Activated naive CD4-positive, alpha-beta T cell treated with anti-CD3 and anti-CD28 coated beads for 36 hours (primary cell): ENCODE measurements around the gene MPC1. TPM values are rescaled to one million over a fixed set of nuclear protein-coding genes. Genes with fewer than 3 reads are reported as not detected.
"Not testable (repeated sequence)": the region's sequence is repeated elsewhere in the genome, so short reads cannot be mapped to it uniquely, and the experiment has no call there.

Experiments
- CTCF ChIA-PET: fragments of 350-600 bp; sonication (Branson Sonifier 250); formaldehyde crosslinking; loops from one replicate; lab custom pipeline; 2021; ENCODE audit warnings: antibody characterized with exemption; lab: Charles Lee
- DNase-seq: peaks from one replicate; pipeline ENCODE4 v3.0.0-alpha.2; 2020
- H3K27ac Mint-ChIP-seq: one replicate; pipeline ENCODE4 v1.8.0; 2021; ENCODE audit warnings: mild to moderate bottlenecking, mixed read lengths
- H3K27me3 Mint-ChIP-seq: one replicate; pipeline ENCODE4 v1.8.0; 2021; ENCODE audit warnings: low read depth, mixed read lengths
- H3K36me3 Mint-ChIP-seq: one replicate; pipeline ENCODE4 v1.8.0; 2021; ENCODE audit warnings: low read depth, mixed read lengths
- H3K4me1 Mint-ChIP-seq: one replicate; pipeline ENCODE4 v1.8.0; 2021; ENCODE audit warnings: low read depth, mixed read lengths
- H3K4me3 Mint-ChIP-seq: one replicate; pipeline ENCODE4 v1.8.0; 2021; ENCODE audit warnings: mild to moderate bottlenecking, moderate library complexity, mixed read lengths
- H3K9me3 Mint-ChIP-seq: one replicate; pipeline ENCODE4 v1.8.0; 2021; ENCODE audit warnings: mixed read lengths
- intact Hi-C: fragments of 100-400 bp; cut with micrococcal nuclease; formaldehyde crosslinking; loops from one replicate; pipeline ENCODE4 v1.15.1; 2023
- total RNA-seq, 2 experiments: library from RNA; stranded (reverse); gene quantifications; one replicate each; pipeline ENCODE4 v1.2.3, GENCODE V29; 2021

The MPC1 gene
- total RNA-seq, 2 experiments from 2014 or later = 16.6 to 18.7 TPM

DNA sequence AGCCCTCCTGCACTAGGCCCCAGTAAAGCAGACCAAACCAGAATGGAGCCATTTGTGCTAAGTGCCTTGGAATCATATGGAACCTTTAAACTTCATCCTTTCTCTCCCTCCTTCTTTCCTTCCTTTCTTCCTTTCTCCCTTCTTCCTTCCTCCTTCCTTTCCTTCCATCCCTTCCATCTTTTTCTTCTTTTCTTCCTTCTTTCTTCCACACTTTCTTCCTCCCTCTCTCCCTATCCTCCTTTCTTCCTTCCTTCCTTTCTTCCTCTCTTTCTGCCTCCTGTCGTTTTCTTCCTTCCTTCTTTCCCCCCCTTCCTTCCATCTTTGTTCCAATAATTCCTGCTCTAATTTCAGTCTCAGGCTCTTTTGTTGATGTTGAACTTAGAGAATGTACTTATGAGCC is 29.2 kb downstream of the MPC1 start:
- Mint-ChIP-seq H3K27ac (no peak overlapping the region), H3K4me3 (no peak overlapping the region), H3K27me3 (peaks cover 12% of the 10 kb centered on the region), H3K9me3 (peaks cover 24% of the 10 kb centered on the region), H3K36me3 (peaks cover 1% of the 10 kb centered on the region), H3K4me1 (peaks cover 2% of the 10 kb centered on the region)
- no peak for DNase-seq
- intact Hi-C loops = no loop called here
- CTCF ChIA-PET = interaction anchor here (0.7 kb wide), 1 partner anchor 472 kb away, joined by 3 read pairs; no protein-coding TSS in a partner anchor

DNA sequence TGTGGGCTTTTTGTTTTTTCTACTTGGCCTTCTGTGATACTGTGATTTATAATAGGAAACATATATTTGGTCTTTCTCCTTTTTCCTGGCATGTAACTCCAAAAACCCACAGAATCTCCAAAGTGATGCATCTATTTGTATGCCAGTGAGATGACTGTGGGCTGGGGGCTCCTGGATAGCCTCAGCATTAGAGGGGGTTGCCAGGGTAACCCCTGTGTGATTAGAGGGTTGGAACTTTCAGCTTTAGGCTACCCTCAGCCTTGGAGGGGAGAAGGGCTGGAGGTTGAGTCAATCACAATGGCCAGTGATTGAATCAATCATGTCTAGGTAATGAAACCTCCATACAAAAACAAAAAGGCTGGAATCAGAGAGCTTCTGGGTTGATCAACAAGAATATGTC is 29.8 kb downstream of the MPC1 start:
- DNase-seq = no peak
- Mint-ChIP-seq H3K9me3 (peaks cover 22% of the 10 kb centered on the region), H3K4me1 (peaks cover 7% of the 10 kb centered on the region), H3K4me3 (no peak overlapping the region), H3K36me3 (peaks cover 1% of the 10 kb centered on the region), H3K27ac (no peak overlapping the region), H3K27me3 (peaks cover 6% of the 10 kb centered on the region)
- CTCF ChIA-PET = no interaction called here
- intact Hi-C loops = no loop called here

DNA sequence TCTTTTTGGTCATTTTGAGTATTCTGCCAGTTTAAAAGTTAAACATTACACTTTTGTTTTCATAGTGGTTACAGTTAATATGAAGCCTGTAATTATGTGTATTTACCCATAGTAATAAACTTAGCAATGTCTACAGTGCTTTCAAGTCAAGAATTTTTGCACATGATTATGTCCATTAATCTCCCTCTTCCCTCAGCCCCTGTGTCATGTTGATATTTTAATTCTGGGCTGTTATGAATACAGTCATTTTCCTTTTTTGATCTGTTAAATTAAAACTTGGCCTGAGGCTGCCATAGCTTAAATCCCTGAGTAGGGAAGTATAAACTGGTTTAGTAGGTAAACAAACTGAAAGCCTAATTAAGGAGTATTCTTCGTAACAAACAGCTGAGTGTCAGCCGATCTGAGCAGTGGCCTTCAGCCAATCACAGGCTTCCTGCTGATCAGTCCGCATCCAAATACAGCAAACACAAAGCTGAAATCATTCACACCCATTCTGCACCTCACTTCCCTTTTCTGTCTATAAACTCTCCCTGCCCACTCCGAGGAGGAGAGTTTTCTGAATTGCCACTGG is 30.9 kb downstream of the MPC1 start:
- Mint-ChIP-seq H3K4me1 (peaks cover 18% of the 10 kb centered on the region), H3K4me3 (no peak overlapping the region), H3K9me3 (peaks cover 22% of the 10 kb centered on the region), H3K27me3 (peaks cover 6% of the 10 kb centered on the region), H3K36me3 (peaks cover 1% of the 10 kb centered on the region), H3K27ac (no peak overlapping the region)
- intact Hi-C loops = no loop called here
- no peak for DNase-seq
- CTCF ChIA-PET = no interaction called here

- intact Hi-C loops = no loop called here
- Mint-ChIP-seq H3K27me3 (peaks cover under 1% of the 10 kb centered on the region), H3K4me3 (no peak overlapping the region), H3K27ac (no peak overlapping the region), H3K36me3 (peaks cover 1% of the 10 kb centered on the region), H3K4me1 (peaks cover 18% of the 10 kb centered on the region), H3K9me3 (peaks cover 22% of the 10 kb centered on the region)
- CTCF ChIA-PET = interaction anchor here (2.7 kb wide), 1 partner anchor 33 kb away, joined by 10 read pairs; no protein-coding TSS in a partner anchor
- DNase-seq = no peak
These were observed 34.3 kb downstream of the MPC1 start for GRCh38 chr6:166348305-166348949.

DNA sequence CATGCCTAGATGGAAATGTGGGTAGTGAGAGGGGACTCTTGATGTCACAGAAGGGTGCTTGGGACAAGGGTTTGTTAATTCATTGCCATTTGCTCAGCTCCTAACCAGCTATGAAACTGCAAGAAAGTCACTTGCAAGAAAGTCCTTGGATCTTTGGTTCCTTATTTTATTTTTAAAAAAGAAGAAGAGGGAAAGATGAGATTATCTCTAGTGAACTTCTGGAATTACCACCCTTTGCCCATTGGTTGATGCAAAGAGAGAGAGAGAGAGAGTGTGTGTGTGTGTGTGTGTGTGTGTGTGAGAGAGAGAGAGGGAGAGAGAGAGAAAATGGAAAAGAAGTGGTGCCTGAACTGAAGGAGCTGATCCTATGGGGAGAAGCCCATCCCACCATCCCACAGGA is 35.8 kb downstream of the MPC1 start:
- H3K27ac Mint-ChIP-seq = no peak overlapping the region
- H3K4me1 Mint-ChIP-seq = peaks cover 18% of the 10 kb centered on the region
- H3K9me3 Mint-ChIP-seq = peaks cover 21% of the 10 kb centered on the region
- H3K27me3 Mint-ChIP-seq = no peaks in the 10 kb centered on the region
- no peak overlapping the region for H3K4me3 Mint-ChIP-seq
- intact Hi-C loops = no loop called here
- no peak for DNase-seq
- CTCF ChIA-PET = interaction anchor here (0.6 to 2.7 kb wide), 2 partner anchors 34 to 38 kb away, joined by 3 to 10 read pairs; partner anchors contain the start of gene PRR18
- peaks cover 1% of the 10 kb centered on the region for H3K36me3 Mint-ChIP-seq

DNA sequence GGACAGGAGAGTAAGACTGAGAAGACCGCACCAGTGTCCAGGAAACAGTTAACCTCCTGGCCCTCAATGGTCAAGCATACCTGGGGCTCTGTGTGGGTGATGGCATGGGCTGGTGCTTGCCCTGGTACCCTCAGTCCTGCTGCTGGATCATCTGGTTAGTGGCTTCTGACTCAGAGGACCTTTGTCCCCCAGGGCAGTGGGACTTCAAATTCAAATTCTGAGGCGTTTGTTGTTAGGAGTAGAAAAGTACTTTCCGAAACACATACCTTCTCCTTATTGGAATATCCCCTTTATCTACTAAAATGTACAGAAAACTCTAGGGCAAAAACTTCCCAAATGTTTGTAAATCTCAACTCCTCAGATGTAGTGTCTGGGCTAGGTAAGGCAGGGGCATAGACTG is 36.3 kb downstream of the MPC1 start:
- H3K27me3 Mint-ChIP-seq = no peaks in the 10 kb centered on the region
- no peaks in the 10 kb centered on the region for H3K36me3 Mint-ChIP-seq
- H3K4me3 Mint-ChIP-seq = no peak overlapping the region
- DNase-seq = no peak
- CTCF ChIA-PET = interaction anchor here (2.7 kb wide), 1 partner anchor 35 kb away, joined by 10 read pairs; no protein-coding TSS in a partner anchor
- intact Hi-C loops = no loop called here
- peaks cover 18% of the 10 kb centered on the region for H3K4me1 Mint-ChIP-seq
- peaks cover 17% of the 10 kb centered on the region for H3K9me3 Mint-ChIP-seq
- H3K27ac Mint-ChIP-seq = no peak overlapping the region

- H3K27ac Mint-ChIP-seq, H3K36me3 Mint-ChIP-seq, intact Hi-C loops, H3K4me3 Mint-ChIP-seq, DNase-seq, CTCF ChIA-PET, H3K27me3 Mint-ChIP-seq: not testable (repeated sequence)
- Mint-ChIP-seq H3K9me3 (peaks cover 12% of the 10 kb centered on the region), H3K4me1 (peaks cover 18% of the 10 kb centered on the region)
These were observed 37.1 kb downstream of the MPC1 start for GRCh38 chr6:166345672-166346071.

GRCh38 chr6:166344921-166345320 is 37.8 kb downstream of the MPC1 start:
- H3K27ac Mint-ChIP-seq, H3K27me3 Mint-ChIP-seq, H3K4me3 Mint-ChIP-seq, CTCF ChIA-PET, DNase-seq, H3K9me3 Mint-ChIP-seq, H3K36me3 Mint-ChIP-seq: not testable (repeated sequence)
- intact Hi-C loops = loop anchor here (5.0 kb wide), 1 partner anchor 607 kb away; no protein-coding TSS in a partner anchor
- peaks cover 18% of the 10 kb centered on the region for H3K4me1 Mint-ChIP-seq

GRCh38 chr6:166344240-166344639 is 38.5 kb downstream of the MPC1 start:
- intact Hi-C loops = loop anchor here (5.0 kb wide), 1 partner anchor 608 kb away; no protein-coding TSS in a partner anchor
- no peak overlapping the region for H3K4me3 Mint-ChIP-seq
- CTCF ChIA-PET = no interaction called here
- DNase-seq = no peak
- no peaks in the 10 kb centered on the region for H3K36me3 Mint-ChIP-seq
- H3K9me3 Mint-ChIP-seq = peaks cover 3% of the 10 kb centered on the region
- H3K27ac Mint-ChIP-seq = no peak overlapping the region
- no peaks in the 10 kb centered on the region for H3K27me3 Mint-ChIP-seq
- peaks cover 18% of the 10 kb centered on the region for H3K4me1 Mint-ChIP-seq

DNA sequence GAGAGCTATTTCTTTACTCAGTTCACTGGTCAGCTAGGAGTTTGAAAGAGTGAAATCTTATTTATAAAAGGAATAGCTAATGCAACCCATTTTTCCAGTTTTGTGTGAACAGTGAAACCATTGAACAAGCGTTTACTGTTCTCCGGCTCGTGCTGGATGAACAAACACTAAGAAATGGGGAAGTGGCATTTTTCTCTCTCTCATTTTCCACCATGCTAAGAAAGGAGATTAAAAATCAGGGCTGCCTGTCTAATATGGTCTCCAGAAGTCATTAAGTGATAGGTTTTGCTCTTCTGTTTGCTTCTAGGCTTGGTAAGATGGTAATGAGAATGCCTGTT is 39.6 kb downstream of the MPC1 start:
- Mint-ChIP-seq H3K9me3 (no peaks in the 10 kb centered on the region), H3K4me3 (peak overlapping the region; percentile 83), H3K27ac (no peak overlapping the region), H3K4me1 (peaks cover 12% of the 10 kb centered on the region), H3K36me3 (peaks cover 3% of the 10 kb centered on the region), H3K27me3 (no peaks in the 10 kb centered on the region)
- CTCF ChIA-PET = interaction anchor here (0.9 to 1.5 kb wide), 2 partner anchors 30 to 38 kb away, joined by 3 to 12 read pairs; no protein-coding TSS in a partner anchor
- no peak for DNase-seq
- intact Hi-C loops = loop anchor here (1.0 to 5.0 kb wide), 3 partner anchors 40 to 609 kb away; partner anchors contain the start of gene RPS6KA2

GRCh38 chr6:166342349-166343149 is 40.2 kb downstream of the MPC1 start, which contains the start of gene SFT2D1:
SFT2D1 (minus strand) TSS chr6:166342545; CDS start chr6:166342481, 64 bp downstream.
- peak within 1 kb of the TSS; percentile 83 for H3K4me3 Mint-ChIP-seq
- peaks cover 8% of the 10 kb centered on the region for H3K4me1 Mint-ChIP-seq
- H3K36me3 Mint-ChIP-seq = peaks cover 8% of the 10 kb centered on the region
- DNase-seq = peak; percentile 74
- CTCF ChIA-PET = interaction anchor here (0.9 to 1.5 kb wide), 3 partner anchors 29 to 39 kb away, joined by 3 to 12 read pairs (median 3); no protein-coding TSS in a partner anchor
- intact Hi-C loops = loop anchor here (1.0 to 5.0 kb wide), 4 partner anchors 9 to 610 kb away; partner anchors contain the start of gene RPS6KA2
- peak within 1 kb of the TSS; percentile 78 for H3K27ac Mint-ChIP-seq
- H3K27me3 Mint-ChIP-seq = no peaks in the 10 kb centered on the region
- H3K9me3 Mint-ChIP-seq = no peaks in the 10 kb centered on the region

DNA sequence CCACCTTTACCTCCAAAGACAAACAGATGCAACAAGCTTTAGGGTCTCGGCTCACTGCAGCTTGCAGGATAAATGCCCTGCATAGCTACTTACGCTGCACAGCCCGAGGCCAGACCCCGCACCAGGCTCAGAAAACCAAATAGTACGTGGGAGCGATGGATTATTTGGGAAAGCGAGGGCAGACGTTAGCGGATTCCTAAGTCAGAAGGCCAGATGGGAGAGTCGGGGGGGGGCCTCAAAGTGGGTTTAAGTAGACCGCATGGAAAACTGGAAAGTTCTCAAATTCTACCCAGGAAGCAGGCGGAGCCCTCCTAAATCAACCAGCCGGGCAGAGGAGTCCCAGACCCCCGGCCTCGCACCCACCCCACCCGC is 40.8 kb downstream of the MPC1 start:
- no peak for DNase-seq
- H3K27ac Mint-ChIP-seq = peak overlapping the region; percentile 78
- no peaks in the 10 kb centered on the region for H3K9me3 Mint-ChIP-seq
- H3K4me1 Mint-ChIP-seq = peaks cover 6% of the 10 kb centered on the region
- H3K36me3 Mint-ChIP-seq = peaks cover 12% of the 10 kb centered on the region
- CTCF ChIA-PET = interaction anchor here (0.8 to 1.0 kb wide), 2 partner anchors 28 to 58 kb away, joined by 3 to 5 read pairs; no protein-coding TSS in a partner anchor
- intact Hi-C loops = loop anchor here (1.0 to 5.0 kb wide), 3 partner anchors 9 to 610 kb away; partner anchors contain the start of gene RPS6KA2
- peak overlapping the region; percentile 83 for H3K4me3 Mint-ChIP-seq
- H3K27me3 Mint-ChIP-seq = no peaks in the 10 kb centered on the region
